HepG2 (cell line): ENCODE measurements around the gene ZDHHC11. TPM values are rescaled to one million over a fixed set of nuclear protein-coding genes. Genes with fewer than 3 reads are reported as not detected.

Experiments used
- ATAC-seq: fragments of 200-7000 bp; cut with Tn5 transposase; 3 replicates; pipeline ENCODE4 v1.9.1; 2020; ENCODE audit warnings: mild to moderate bottlenecking, moderate library complexity
- BruUV-seq: library from RNA; stranded (reverse); fragments of 400-500 nt; replicated peaks from 2 replicates; lab custom pipeline; 2021; lab: Mats Ljungman, UMichigan
- CTCF ChIA-PET: fragments of 300-600 bp; formaldehyde crosslinking; extraction: SDS; loops from one replicate; lab custom pipeline; 2021; ENCODE audit warnings: low total read pairs, inconsistent platforms, low intra/inter-chr PET ratio; lab: Yijun Ruan, JAX
- POLR2A ChIA-PET: fragments of 350-600 bp; sonication (Branson Sonifier 250); formaldehyde crosslinking; loops from one replicate; lab custom pipeline; 2020; ENCODE audit warnings: antibody characterized with exemption, inconsistent platforms; lab: Yijun Ruan, JAX
- DNase-seq: peaks from one replicate; pipeline ENCODE4 v3.0.0-alpha.2; 2015; ENCODE audit warnings: low spot score
- FAIRE-seq: peaks from 3 replicates; lab custom pipeline; 2011; peaks lifted over from hg19 to GRCh38; lab: Jason Lieb, UNC
- H2AFZ ChIP-seq: one replicate; pipeline ENCODE4 v1.6.1; 2011; ENCODE audit warnings: low read length, inconsistent platforms
- H3K27ac ChIP-seq: fragments of 300-600 bp; 3 replicates; pipeline ENCODE4 v1.8.0; 2011; ENCODE audit warnings: mixed run types, mild to moderate bottlenecking, mixed read lengths, low read length, inconsistent platforms; ENCODE audit not compliant: insufficient read depth; ENCODE audit errors: extremely low read length
- H3K27me3 ChIP-seq, 2 experiments: fragments of 200-600 bp in 1 of 2; 2 replicates in 1 of 2; 3 replicates in 1 of 2; pipeline versions ENCODE4 v1.6.0 to v1.8.0; 2011; ENCODE audit warnings: low read length in 2 of 2, mild to moderate bottlenecking in 2 of 2, moderate library complexity in 2 of 2, inconsistent platforms in 1 of 2; ENCODE audit not compliant: insufficient read depth in 2 of 2, control insufficient read depth in 1 of 2
- H3K36me3 ChIP-seq, 2 experiments: fragments of 200-600 bp in 1 of 2; replicated peaks in 1 of 2; 2 replicates in 1 of 2; 3 replicates in 1 of 2; pipeline versions ENCODE4 v1.5.1 to v1.8.0; 2011; ENCODE audit warnings: low read length in 2 of 2, inconsistent platforms in 1 of 2; ENCODE audit not compliant: insufficient read depth in 2 of 2, control insufficient read depth in 1 of 2
- H3K4me1 ChIP-seq: 2 replicates; pipeline ENCODE4 v1.5.1; 2012; ENCODE audit warnings: low read length, inconsistent platforms; ENCODE audit not compliant: insufficient read depth
- H3K4me2 ChIP-seq: 2 replicates; pipeline ENCODE4 v1.6.0; 2011; ENCODE audit warnings: low read depth, low read length, inconsistent platforms
- H3K4me3 ChIP-seq, 3 experiments: fragments of 200-600 bp in 1 of 3; sonication (generic), shearing (Covaris generic) in 1 of 3; replicated peaks in 1 of 3; 2 replicates each; pipeline ENCODE4 v1.5.1; 2011 to 2016; ENCODE audit warnings: low read length in 3 of 3, inconsistent platforms in 2 of 3, low read depth in 2 of 3, mild to moderate bottlenecking in 2 of 3, control low read depth in 1 of 3, mixed read lengths in 1 of 3; ENCODE audit not compliant: insufficient read depth in 1 of 3
- H3K79me2 ChIP-seq: one replicate; pipeline ENCODE4 v1.6.1; 2011; ENCODE audit warnings: low read length, inconsistent platforms; ENCODE audit not compliant: insufficient read depth
- H3K9ac ChIP-seq: 2 replicates; pipeline ENCODE4 v1.6.0; 2011; ENCODE audit warnings: mild to moderate bottlenecking, low read depth, low read length, inconsistent platforms; ENCODE audit not compliant: insufficient read depth
- H3K9me3 ChIP-seq: 2 replicates; pipeline ENCODE4 v1.5.1; 2012; ENCODE audit warnings: mild to moderate bottlenecking, low read length
- H4K20me1 ChIP-seq: 2 replicates; pipeline ENCODE4 v1.6.0; 2011; ENCODE audit warnings: inconsistent platforms, mild to moderate bottlenecking, low read length, moderate library complexity; ENCODE audit not compliant: insufficient read depth
- CAMTA2 ChIP-seq: sonication (generic); formaldehyde crosslinking; IDR thresholded peaks from 2 replicates; pipeline ENCODE4 v1.4.0; 2020; ENCODE audit warnings: mild to moderate bottlenecking, missing genetic modification reagents, borderline replicate concordance
- EZH2 ChIP-seq: conservative IDR thresholded peaks from 2 replicates; pipeline ENCODE4 v1.6.1; 2012; ENCODE audit warnings: mild to moderate bottlenecking, low read depth, low read length, moderate library complexity
- HNF4A ChIP-seq: sonication (generic); formaldehyde crosslinking; IDR thresholded peaks from 2 replicates; pipeline ENCODE4 v1.4.0; 2020; ENCODE audit warnings: missing genetic modification reagents
- HOXA5 ChIP-seq: sonication (generic); formaldehyde crosslinking; IDR thresholded peaks from 2 replicates; pipeline ENCODE4 v1.4.0; 2020; ENCODE audit warnings: missing genetic modification reagents
- JARID2 ChIP-seq: sonication (generic); formaldehyde crosslinking; IDR thresholded peaks from 2 replicates; pipeline ENCODE4 v1.8.1; 2023; ENCODE audit warnings: missing genetic modification reagents, inconsistent platforms; ENCODE audit not compliant: insufficient replicate concordance
- KAT7 ChIP-seq: IDR thresholded peaks from 2 replicates; pipeline ENCODE4 v1.6.1; 2018; ENCODE audit warnings: borderline replicate concordance, missing compliant biosample characterization
- KDM5A ChIP-seq: fragments of 200-600 bp; sonication (generic); IDR thresholded peaks from 2 replicates; pipeline ENCODE4 v1.7.0; 2018; ENCODE audit warnings: antibody characterized with exemption, mild to moderate bottlenecking, low read length, borderline replicate concordance
- MTF2 ChIP-seq: sonication (generic); formaldehyde crosslinking; IDR thresholded peaks from 2 replicates; pipeline ENCODE4 v1.5.0; 2020; ENCODE audit warnings: missing genetic modification reagents, borderline replicate concordance
- RXRA ChIP-seq: sonication (generic); formaldehyde crosslinking; IDR thresholded peaks from 2 replicates; pipeline ENCODE4 v1.5.1; 2020; ENCODE audit warnings: missing genetic modification reagents
- TP53 ChIP-seq: sonication (generic); formaldehyde crosslinking; conservative IDR thresholded peaks from 2 replicates; pipeline ENCODE4 v1.4.0; 2020; ENCODE audit warnings: missing genetic modification reagents
- TRAFD1 ChIP-seq: sonication (generic); formaldehyde crosslinking; IDR thresholded peaks from 2 replicates; pipeline ENCODE4 v1.5.1; 2020; ENCODE audit warnings: missing genetic modification reagents, mild to moderate bottlenecking, borderline replicate concordance
- ZBED4 ChIP-seq: sonication (generic); formaldehyde crosslinking; IDR thresholded peaks from 2 replicates; pipeline ENCODE4 v1.4.0; 2020; ENCODE audit warnings: missing genetic modification reagents, borderline replicate concordance
- ZNF274 ChIP-seq: sonication (generic); formaldehyde crosslinking; IDR thresholded peaks from 2 replicates; pipeline ENCODE4 v1.5.1; 2020; ENCODE audit warnings: mild to moderate bottlenecking, missing genetic modification reagents
- ZNF468 ChIP-seq: sonication (generic); formaldehyde crosslinking; IDR thresholded peaks from 2 replicates; pipeline ENCODE4 v1.8.0; 2022; ENCODE audit warnings: mild to moderate bottlenecking, moderate library complexity, missing genetic modification reagents
- ZXDC ChIP-seq: sonication (generic); formaldehyde crosslinking; IDR thresholded peaks from 2 replicates; pipeline ENCODE4 v1.5.0; 2020; ENCODE audit warnings: mild to moderate bottlenecking, missing genetic modification reagents
- WGBS: methylation state at CpG from one replicate; pipeline ENCODE4 v1.1.6; 2017; ENCODE audit warnings: low lambda C conversion rate; 5-methylcytosine and 5-hydroxymethylcytosine counted together
- in situ Hi-C: cut with HindIII; loops from 2 replicates; pipeline ENCODE4 v1.10.0; 2017; ENCODE audit warnings: low pct_unique_long_range_greater_than_20kb; ENCODE audit not compliant: extremely low pct_ligation_motif_present
- intact Hi-C: fragments of 100-400 bp; cut with micrococcal nuclease; formaldehyde crosslinking; loops from one replicate; pipeline ENCODE4 v1.10.0; 2022; ENCODE audit not compliant: unreplicated experiment
- polyA plus RNA-seq, 8 experiments: library from polyadenylated mRNA; depleted of rRNA in 3 of 8; stranded (reverse) in 7 of 8; unstranded in 1 of 8; fragments of >200 nt; fragmentation: Illumina TruSeq in 4 of 8; extraction: Trizol in 4 of 8; gene quantifications; 2 replicates each; pipeline versions ENCODE4 v1.2.1 to v1.2.3, GENCODE V29; 2011 to 2016; ENCODE audit warnings: low read depth in 4 of 8, missing spikeins in 1 of 8, mixed read lengths in 1 of 8; ENCODE audit not compliant: insufficient read depth in 1 of 8
- total RNA-seq, 5 experiments: library from RNA; depleted of rRNA; stranded (reverse); fragments of >200 nt; fragmentation: Illumina TruSeq; extraction: Trizol; gene quantifications; 2 replicates each; pipeline ENCODE4 v1.2.3, GENCODE V29; 2016; ENCODE audit warnings: low read depth in 1 of 5

ZDHHC11 gene
- total and polyA plus RNA-seq, 2 of the 13 experiments (the other 11 are each of a cell fraction or from before 2014, with no cell fraction given), result 2.1 to 4.0 TPM

- TF ChIP-seq TRAFD1 (CRISPR knock-in tag) (no peak), MTF2 (CRISPR knock-in tag) (no peak)
These were observed 42.9 kb upstream of the ZDHHC11 start (continued) for GRCh38 chr5:893711-894110.

GRCh38 chr5:893137-893506 is 42.3 kb upstream of the ZDHHC11 start:
- ATAC-seq, result peak; percentile 6
- no TSS peak for BruUV-seq
- Histone ChIP-seq H3K36me3 (peaks cover 8 to 45% of the 10 kb centered on the region in 2 experiments), H3K4me1 (peaks cover 39% of the 10 kb centered on the region), H3K27ac (peak overlapping the region; percentile 79), H3K4me2 (peak overlapping the region; percentile 90), H3K4me3 (peak overlapping the region; percentile 70 to 90 (median 83)), H3K9ac (peak overlapping the region; percentile 84), H2AFZ (no peak overlapping the region), H3K9me3 (no peaks in the 10 kb centered on the region), H3K27me3 (no peaks in the 10 kb centered on the region), H4K20me1 (no peaks in the 10 kb centered on the region), H3K79me2 (peaks cover 44% of the 10 kb centered on the region)
- FAIRE-seq, result no peak
- DNase-seq, result no peak
- in situ Hi-C loops, result loop anchor here (10.0 kb wide), 1 partner anchor 218 kb away; no protein-coding TSS in a partner anchor
- ChIA-PET CTCF (no interaction called here), POLR2A (interaction anchor here (1.1 to 1.5 kb wide), 2 partner anchors 269 to 290 kb away, joined by 3 to 4 read pairs; no protein-coding TSS in a partner anchor)
- 0% methylated on average over 4 of the region's 31 CpGs for WGBS
- intact Hi-C loops, result loop anchor here (5.0 to 10.0 kb wide), 2 partner anchors 41 to 218 kb away; partner anchors contain the start of gene ZDHHC11
- 0 out of 2 replicates have a peak, but pooled peaks have one; percentile 1 for TF ChIP-seq ZNF468
- TF ChIP-seq TP53 (CRISPR knock-in tag), result no peak
- TF ChIP-seq HNF4A (CRISPR knock-in tag), result peak; percentile 8; the same call in 1 of the 2 replicates
- 0 out of 2 replicates have a peak, but pooled peaks have one; percentile 1 for TF ChIP-seq KDM5A
- no peak for TF ChIP-seq JARID2 (CRISPR knock-in tag)
- TF ChIP-seq ZXDC (CRISPR knock-in tag), result no peak
- TF ChIP-seq RXRA, result no peak
- TF ChIP-seq ZBED4 (CRISPR knock-in tag), result 0 out of 2 replicates have a peak, but pooled peaks have one; percentile 10
- TF ChIP-seq ZNF274 (CRISPR knock-in tag), result no peak
- no peak for TF ChIP-seq EZH2
- 0 out of 2 replicates have a peak, but pooled peaks have one; percentile 6 for TF ChIP-seq KAT7 (CRISPR knock-in tag)
- TF ChIP-seq CAMTA2 (CRISPR knock-in tag), result 0 out of 2 replicates have a peak, but pooled peaks have one; percentile 23
- TF ChIP-seq HOXA5 (CRISPR knock-in tag), result no peak
